CD14-positive monocyte (primary cell): ENCODE results near the gene GJC1. TPM values are rescaled to one million over a fixed set of nuclear protein-coding genes. Genes with fewer than 3 reads are reported as not detected.

Experiments used
- DNase-seq, 3 donors: peaks; one replicate each; pipeline ENCODE4 v3.0.0-alpha.2; 2011 to 2022
- H2AFZ ChIP-seq: 2 replicates; pipeline ENCODE4 v1.6.0; 2012; ENCODE audit warnings: mild to moderate bottlenecking, low read depth, low read length, inconsistent platforms; ENCODE audit not compliant: insufficient read depth, poor library complexity, severe bottlenecking
- H3K27ac ChIP-seq, 2 donors: 1 replicate in 1 of 2; 2 replicates in 1 of 2; pipeline ENCODE4 v1.5.1; 2012 to 2013; ENCODE audit warnings: low read length in 2 of 2, control low read depth in 1 of 2, inconsistent platforms in 1 of 2, low read depth in 1 of 2, mild to moderate bottlenecking in 1 of 2
- H3K27me3 ChIP-seq, 2 donors: one replicate each; pipeline versions ENCODE4 v1.6.0 to v1.6.1; 2011 to 2013; ENCODE audit warnings: low read length in 2 of 2; ENCODE audit not compliant: control insufficient read depth in 2 of 2, insufficient read depth in 2 of 2
- H3K36me3 ChIP-seq, 2 donors: replicated peaks in 1 of 2; 1 replicate in 1 of 2; 2 replicates in 1 of 2; pipeline versions ENCODE4 v1.5.1 to v1.6.1; 2012 to 2013; ENCODE audit warnings: low read length in 2 of 2, control low read depth in 1 of 2, inconsistent platforms in 1 of 2, mild to moderate bottlenecking in 1 of 2; ENCODE audit not compliant: insufficient read depth in 2 of 2, control insufficient read depth in 1 of 2
- H3K4me1 ChIP-seq, 2 donors: 1 replicate in 1 of 2; 2 replicates in 1 of 2; pipeline versions ENCODE4 v1.5.1 to v1.6.1; 2012 to 2013; ENCODE audit warnings: low read length in 2 of 2, control low read depth in 1 of 2, inconsistent platforms in 1 of 2, mild to moderate bottlenecking in 1 of 2, moderate library complexity in 1 of 2; ENCODE audit not compliant: insufficient read depth in 2 of 2, control insufficient read depth in 1 of 2
- H3K4me2 ChIP-seq: replicated peaks from 2 replicates; pipeline ENCODE3; 2012; ENCODE audit warnings: low read length, moderate library complexity, mild to moderate bottlenecking; ENCODE audit not compliant: poor library complexity, severe bottlenecking; ENCODE audit errors: extremely low read depth
- H3K4me3 ChIP-seq, 3 experiments: fragments of 200-600 bp in 1 of 3; sonication (generic) in 1 of 3; replicated peaks in 1 of 3; 1 replicate in 2 of 3; 2 replicates in 1 of 3; pipeline ENCODE4 v1.5.1; 2011 to 2013; ENCODE audit warnings: low read length in 3 of 3, mild to moderate bottlenecking in 3 of 3, control low read depth in 2 of 3, low read depth in 2 of 3, inconsistent platforms in 1 of 3, moderate library complexity in 1 of 3
- H3K79me2 ChIP-seq: 2 replicates; pipeline ENCODE4 v1.6.0; 2012; ENCODE audit warnings: mild to moderate bottlenecking, control low read depth, inconsistent platforms, low read length, moderate library complexity; ENCODE audit not compliant: insufficient read depth
- H3K9ac ChIP-seq: 2 replicates; pipeline ENCODE4 v1.6.0; 2017; ENCODE audit warnings: low read length, mild to moderate bottlenecking; ENCODE audit not compliant: insufficient read depth, poor library complexity, severe bottlenecking
- H3K9me3 ChIP-seq, 2 donors: replicated peaks in 1 of 2; 1 replicate in 1 of 2; 2 replicates in 1 of 2; pipeline versions ENCODE4 v1.5.1 to v1.6.1; 2012 to 2013; ENCODE audit warnings: low read length in 2 of 2, control low read depth in 1 of 2; ENCODE audit not compliant: control insufficient read depth in 1 of 2, insufficient read depth in 1 of 2
- H4K20me1 ChIP-seq: 2 replicates; pipeline ENCODE4 v1.6.0; 2012; ENCODE audit warnings: mild to moderate bottlenecking, low read length, control low read depth, moderate library complexity; ENCODE audit not compliant: insufficient read depth
- H3K27ac Mint-ChIP-seq, 7 donors: one replicate each; pipeline ENCODE4 v1.8.0; 2020; ENCODE audit warnings: mild to moderate bottlenecking in 7 of 7, mixed read lengths in 7 of 7, moderate library complexity in 6 of 7, inconsistent platforms in 2 of 7
- H3K27me3 Mint-ChIP-seq, 3 donors: one replicate each; pipeline ENCODE4 v1.8.0; 2021 to 2022; ENCODE audit warnings: low read depth in 3 of 3, mild to moderate bottlenecking in 3 of 3, mixed read lengths in 3 of 3, moderate library complexity in 3 of 3, inconsistent platforms in 1 of 3
- H3K36me3 Mint-ChIP-seq, 2 donors: one replicate each; pipeline ENCODE4 v1.8.0; 2020; ENCODE audit warnings: mixed read lengths in 2 of 2, inconsistent platforms in 1 of 2, mild to moderate bottlenecking in 1 of 2
- H3K4me1 Mint-ChIP-seq: one replicate; pipeline ENCODE4 v1.8.0; 2020; ENCODE audit warnings: mild to moderate bottlenecking, mixed read lengths
- H3K4me3 Mint-ChIP-seq, 2 donors: one replicate each; pipeline ENCODE4 v1.8.0; 2020; ENCODE audit warnings: mild to moderate bottlenecking in 2 of 2, mixed read lengths in 2 of 2, moderate library complexity in 1 of 2
- H3K9me3 Mint-ChIP-seq, 7 donors: one replicate each; pipeline ENCODE4 v1.8.0; 2020 to 2022; ENCODE audit warnings: mixed read lengths in 7 of 7, mild to moderate bottlenecking in 6 of 7, moderate library complexity in 6 of 7, inconsistent platforms in 2 of 7
- CTCF ChIP-seq: fragments of 200-600 bp; IDR thresholded peaks from one replicate; pipeline ENCODE4 v1.8.0; 2022; ENCODE audit warnings: antibody characterized with exemption, mild to moderate bottlenecking
- WGBS: methylation state at CpG from one replicate; pipeline ENCODE4 v1.1.5; 2013; ENCODE audit warnings: missing lambda C conversion rate; ENCODE audit not compliant: insufficient coverage; 5-methylcytosine and 5-hydroxymethylcytosine counted together
- intact Hi-C, 2 donors: fragments of 100-400 bp; cut with micrococcal nuclease; formaldehyde crosslinking; loops; one replicate each; pipeline versions ENCODE4 v1.15.0 to v1.15.1; 2023
- polyA plus RNA-seq, 3 donors: library from polyadenylated mRNA; depleted of rRNA in 1 of 3; unstranded in 2 of 3; stranded (reverse) in 1 of 3; fragments of 300-500 nt in 2 of 3; fragments of >200 nt in 1 of 3; fragmentation: Illumina TruSeq in 2 of 3; gene quantifications; 1 replicate in 2 of 3; 2 replicates in 1 of 3; pipeline ENCODE4 v1.2.3, GENCODE V29; 2012 to 2021

Gene GJC1
- polyA plus RNA-seq, 3 donors = not detected

GRCh38 chr17:44840274-44840673, 10.2 kb upstream of the GJC1 start:
- Histone ChIP-seq H4K20me1 (no peaks in the 10 kb centered on the region), H3K27ac (no peak overlapping the region), H3K36me3 (no peaks in the 10 kb centered on the region), H3K4me3 (no peak overlapping the region), H2AFZ (no peak overlapping the region), H3K79me2 (no peaks in the 10 kb centered on the region), H3K4me2 (no peak overlapping the region), H3K27me3 (peaks cover 0 to 2% of the 10 kb centered on the region in 2 donors), H3K9ac (no peak overlapping the region), H3K4me1 (no peaks in the 10 kb centered on the region), H3K9me3 (no peaks in the 10 kb centered on the region)
- Mint-ChIP-seq H3K27ac (peak overlapping the region in 1 of 7 donors; percentile 36), H3K4me3 (no peak overlapping the region), H3K36me3 (no peaks in the 10 kb centered on the region), H3K27me3 (peaks cover 18 to 35% (median 23%) of the 10 kb centered on the region in 3 donors), H3K9me3 (peaks cover 0 to 2% (median 0%) of the 10 kb centered on the region in 7 donors), H3K4me1 (no peaks in the 10 kb centered on the region)
- 73% methylated on average over 4 of the region's 4 CpGs for WGBS
- intact Hi-C loops = no loop called here
- DNase-seq = no peak
- no peak for TF ChIP-seq CTCF

- intact Hi-C loops = no loop called here
- H3K27ac Mint-ChIP-seq = no peak overlapping the region
- Histone ChIP-seq H3K27me3 (peaks cover 6 to 21% of the 10 kb centered on the region in 2 donors), H3K4me2 (no peak overlapping the region), H2AFZ (no peak overlapping the region), H3K4me1 (no peaks in the 10 kb centered on the region), H4K20me1 (no peaks in the 10 kb centered on the region), H3K36me3 (no peaks in the 10 kb centered on the region), H3K9me3 (no peaks in the 10 kb centered on the region), H3K27ac (no peak overlapping the region), H3K4me3 (no peak overlapping the region), H3K9ac (no peak overlapping the region), H3K79me2 (no peaks in the 10 kb centered on the region)
- DNase-seq = no peak
- H3K9me3 Mint-ChIP-seq = peaks cover 0 to 13% (median 1%) of the 10 kb centered on the region in 7 donors
- no peak for TF ChIP-seq CTCF
- no peaks in the 10 kb centered on the region for H3K36me3 Mint-ChIP-seq
- peaks cover 39 to 60% (median 42%) of the 10 kb centered on the region in 3 donors for H3K27me3 Mint-ChIP-seq
- no peaks in the 10 kb centered on the region for H3K4me1 Mint-ChIP-seq
- H3K4me3 Mint-ChIP-seq = no peak overlapping the region
- no CpG with 5 or more reads among the region's 2 CpGs for WGBS
Measured at GRCh38 chr17:44837196-44837595, 7.1 kb upstream of the GJC1 start.
